H1 (cell line): ENCODE measurements around the gene MEF2C. TPM values are rescaled to one million over a fixed set of nuclear protein-coding genes. Genes with fewer than 3 reads are reported as not detected.

Experiments
- BCL11A ChIP-seq, 2 experiments: IDR thresholded peaks; one replicate each; pipeline ENCODE4 v1.6.1; 2011; ENCODE audit warnings: low read depth in 2 of 2, low read length in 2 of 2, mild to moderate bottlenecking in 2 of 2
- BRCA1 ChIP-seq: IDR thresholded peaks from 2 replicates; pipeline ENCODE4 v1.6.1; 2012; ENCODE audit warnings: low read depth, low read length, improper control_type of control experiment
- FOSL1 ChIP-seq: IDR thresholded peaks from 2 replicates; pipeline ENCODE4 v1.6.1; 2011; ENCODE audit warnings: mild to moderate bottlenecking, low read depth, low read length, moderate library complexity; ENCODE audit not compliant: insufficient read depth
- JUN ChIP-seq: IDR thresholded peaks from 2 replicates; pipeline ENCODE4 v1.6.1; 2011; ENCODE audit warnings: low read depth, mild to moderate bottlenecking, improper control_type of control experiment, low read length
- KDM1A ChIP-seq: fragments of 200-600, 300-600 bp; sonication (generic); IDR thresholded peaks from 2 replicates; pipeline ENCODE4 v1.7.1; 2016; ENCODE audit warnings: mild to moderate bottlenecking, low read length, borderline replicate concordance
- MAFK ChIP-seq: IDR thresholded peaks from 2 replicates; pipeline ENCODE4 v1.6.1; 2012; ENCODE audit warnings: low read depth, mild to moderate bottlenecking, improper control_type of control experiment, low read length
- TBP ChIP-seq: IDR thresholded peaks from 2 replicates; pipeline ENCODE4 v1.6.1; 2011; ENCODE audit warnings: low read depth, low read length, improper control_type of control experiment
- polyA plus RNA-seq, 7 experiments: library from polyadenylated mRNA; depleted of rRNA in 3 of 7; stranded (reverse) in 5 of 7; unstranded in 2 of 7; fragments of >200 nt in 5 of 7; fragments of 200-250 nt in 2 of 7; gene quantifications; 1 replicate in 5 of 7; 2 replicates in 1 of 7; 4 replicates in 1 of 7; pipeline versions ENCODE4 v1.2.1 to v1.2.3, GENCODE V29; 2011 to 2013; ENCODE audit warnings: missing spikeins in 2 of 7, mixed read lengths in 2 of 7
- total RNA-seq: library from RNA; stranded (reverse); fragmentation: NEBNext Ultra II Directional; extraction: Animal tissue kit (Norgen Biotek cat#: 25700); gene quantifications from 2 replicates; pipeline ENCODE4 v1.2.1, GENCODE V29; 2021

Gene MEF2C
- total and polyA plus RNA-seq, 2 of the 8 experiments (the other 6 are each of a cell fraction or from before 2014, with no cell fraction given): 0.59 to 0.99 TPM

DNA sequence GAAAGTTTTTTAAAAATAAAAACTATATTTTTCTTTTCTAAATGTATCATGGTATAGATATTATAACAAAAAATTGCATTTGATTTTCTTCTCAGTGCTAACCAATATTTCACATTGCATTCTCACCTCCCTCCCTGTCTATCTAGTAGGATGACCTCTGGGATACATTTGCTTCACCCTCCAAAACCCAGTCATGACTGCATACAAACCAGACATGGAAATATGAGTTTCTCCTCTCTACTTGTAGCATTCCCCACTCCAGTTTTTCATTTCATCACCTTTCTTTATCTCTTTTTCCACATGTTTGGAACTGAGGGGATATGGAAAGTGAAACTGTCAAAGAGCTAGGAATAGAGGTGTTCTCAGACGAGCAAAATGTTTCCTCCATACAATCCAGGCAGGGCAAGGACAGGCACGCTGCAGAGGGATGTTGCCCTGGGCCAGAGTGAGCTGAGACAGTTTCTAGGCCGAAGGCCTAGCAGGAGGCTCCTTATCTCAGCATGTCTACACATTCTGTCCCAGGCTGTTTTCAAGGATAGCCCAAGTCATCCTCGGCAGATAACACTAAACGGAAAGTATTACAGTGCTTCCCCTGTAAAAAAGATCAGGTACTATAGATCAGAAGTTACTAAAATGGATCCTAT, 46.7 kb downstream of the MEF2C start (continued):
- TF ChIP-seq MAFK: no peak
- TF ChIP-seq FOSL1: no peak
- no peak for TF ChIP-seq JUN
- TF ChIP-seq KDM1A: no peak
- TF ChIP-seq BCL11A (IDR thresholded peaks at IDR 0.05; ENCODE audit: low read depth in 2 of 2, low read length in 2 of 2): no peak
- TF ChIP-seq BRCA1: no peak
- TF ChIP-seq TBP: no peak
